Stomach smooth muscle (tissue), 2 donors: ENCODE results near the gene TTI1.
"Not testable (repeated sequence)": the region's sequence is repeated elsewhere in the genome, so short reads cannot be mapped to it uniquely, and the experiment has no call there.

Experiments used
- H3K27ac ChIP-seq: one replicate; pipeline ENCODE4 v1.7.0; 2013; ENCODE audit warnings: mild to moderate bottlenecking, low read length, inconsistent platforms
- H3K27me3 ChIP-seq, 2 donors: one replicate each; pipeline ENCODE4 v1.7.0; 2013; ENCODE audit warnings: low read length in 2 of 2; ENCODE audit not compliant: insufficient read depth in 2 of 2, control insufficient read depth in 1 of 2
- H3K36me3 ChIP-seq, 2 donors: one replicate each; pipeline ENCODE4 v1.7.0; 2013; ENCODE audit warnings: low read length in 2 of 2; ENCODE audit not compliant: control insufficient read depth in 2 of 2, insufficient read depth in 2 of 2
- H3K4me1 ChIP-seq: one replicate; pipeline ENCODE4 v1.7.0; 2013; ENCODE audit warnings: low read length; ENCODE audit not compliant: control insufficient read depth, insufficient read depth
- H3K4me3 ChIP-seq, 2 donors: one replicate each; pipeline ENCODE4 v1.7.0; 2013; ENCODE audit warnings: low read length in 2 of 2
- H3K9ac ChIP-seq, 2 donors: one replicate each; pipeline ENCODE4 v1.7.0; 2013; ENCODE audit warnings: low read length in 2 of 2, mild to moderate bottlenecking in 1 of 2
- H3K9me3 ChIP-seq, 2 donors: one replicate each; pipeline ENCODE4 v1.7.0; 2013; ENCODE audit warnings: low read length in 2 of 2; ENCODE audit not compliant: control insufficient read depth in 2 of 2
- donor health status: healthy.
- donor health status: Pancreatic carcinoma.

TTI1 gene

GRCh38 chr20:37968841-37969401 is 64.3 kb downstream of the TTI1 start:
- H3K27me3 ChIP-seq: no peaks in the 10 kb centered on the region
- no peaks in the 10 kb centered on the region for H3K9me3 ChIP-seq
- H3K4me3 ChIP-seq: no peak overlapping the region
- no peak overlapping the region for H3K27ac ChIP-seq
- H3K9ac ChIP-seq: no peak overlapping the region
- no peaks in the 10 kb centered on the region for H3K4me1 ChIP-seq
- no peaks in the 10 kb centered on the region for H3K36me3 ChIP-seq

- H3K9ac ChIP-seq, H3K27ac ChIP-seq, H3K27me3 ChIP-seq, H3K4me1 ChIP-seq, H3K9me3 ChIP-seq, H3K36me3 ChIP-seq, H3K4me3 ChIP-seq: not testable (repeated sequence)
These were observed 69.8 kb downstream of the TTI1 start for GRCh38 chr20:37963483-37963882.

GRCh38 chr20:37961066-37961465 is 72.2 kb downstream of the TTI1 start:
- no peak overlapping the region for H3K9ac ChIP-seq
- no peaks in the 10 kb centered on the region for H3K36me3 ChIP-seq
- no peak overlapping the region for H3K4me3 ChIP-seq
- no peaks in the 10 kb centered on the region for H3K4me1 ChIP-seq
- peaks cover 0 to 3% of the 10 kb centered on the region in 2 donors for H3K9me3 ChIP-seq
- peaks cover 0 to 2% of the 10 kb centered on the region in 2 donors for H3K27me3 ChIP-seq
- H3K27ac ChIP-seq: no peak overlapping the region

- Histone ChIP-seq H3K27me3 (peaks cover 0 to 2% of the 10 kb centered on the region in 2 donors), H3K4me1 (no peaks in the 10 kb centered on the region), H3K27ac (no peak overlapping the region), H3K9me3 (peaks cover 0 to 3% of the 10 kb centered on the region in 2 donors), H3K4me3 (no peak overlapping the region), H3K9ac (no peak overlapping the region), H3K36me3 (no peaks in the 10 kb centered on the region)
These were observed 74.3 kb downstream of the TTI1 start for GRCh38 chr20:37958856-37959520.

- Histone ChIP-seq H3K4me1 (no peaks in the 10 kb centered on the region), H3K4me3 (no peak overlapping the region), H3K27me3 (peaks cover 0 to 2% of the 10 kb centered on the region in 2 donors), H3K9me3 (peaks cover 0 to 3% of the 10 kb centered on the region in 2 donors), H3K9ac (no peak overlapping the region), H3K27ac (no peak overlapping the region), H3K36me3 (no peaks in the 10 kb centered on the region)
These were observed 77.1 kb downstream of the TTI1 start for GRCh38 chr20:37956107-37956585.

GRCh38 chr20:37955511-37955910 is 77.7 kb downstream of the TTI1 start:
- H3K9me3 ChIP-seq: peaks cover 0 to 3% of the 10 kb centered on the region in 2 donors
- peaks cover 0 to 2% of the 10 kb centered on the region in 2 donors for H3K27me3 ChIP-seq
- no peaks in the 10 kb centered on the region for H3K36me3 ChIP-seq
- no peaks in the 10 kb centered on the region for H3K4me1 ChIP-seq
- H3K9ac ChIP-seq: no peak overlapping the region
- H3K4me3 ChIP-seq: no peak overlapping the region
- H3K27ac ChIP-seq: no peak overlapping the region

GRCh38 chr20:37954626-37955025 is 78.6 kb downstream of the TTI1 start:
- no peak overlapping the region for H3K9ac ChIP-seq
- H3K36me3 ChIP-seq: no peaks in the 10 kb centered on the region
- no peak overlapping the region for H3K4me3 ChIP-seq
- H3K4me1 ChIP-seq: no peaks in the 10 kb centered on the region
- no peak overlapping the region for H3K27ac ChIP-seq
- H3K9me3 ChIP-seq: peaks cover 0 to 3% of the 10 kb centered on the region in 2 donors
- H3K27me3 ChIP-seq: peaks cover 0 to 2% of the 10 kb centered on the region in 2 donors

GRCh38 chr20:37954190-37954589 is 79.1 kb downstream of the TTI1 start:
- no peaks in the 10 kb centered on the region for H3K36me3 ChIP-seq
- H3K9me3 ChIP-seq: peaks cover 0 to 3% of the 10 kb centered on the region in 2 donors
- H3K27me3 ChIP-seq: peaks cover 0 to 2% of the 10 kb centered on the region in 2 donors
- H3K4me1 ChIP-seq: no peaks in the 10 kb centered on the region
- no peak overlapping the region for H3K27ac ChIP-seq
- no peak overlapping the region for H3K9ac ChIP-seq
- H3K4me3 ChIP-seq: no peak overlapping the region

- no peak overlapping the region for H3K27ac ChIP-seq
- H3K36me3 ChIP-seq: no peaks in the 10 kb centered on the region
- no peak overlapping the region for H3K4me3 ChIP-seq
- H3K9ac ChIP-seq: no peak overlapping the region
- H3K9me3 ChIP-seq: peaks cover 0 to 8% of the 10 kb centered on the region in 2 donors
- H3K4me1 ChIP-seq: no peaks in the 10 kb centered on the region
- H3K27me3 ChIP-seq: peaks cover 5 to 8% of the 10 kb centered on the region in 2 donors
These were observed 84.3 kb downstream of the TTI1 start for GRCh38 chr20:37948956-37949355.

- Histone ChIP-seq H3K27me3 (peaks cover 5 to 8% of the 10 kb centered on the region in 2 donors), H3K4me3 (no peak overlapping the region), H3K9me3 (peaks cover 0 to 8% of the 10 kb centered on the region in 2 donors), H3K36me3 (no peaks in the 10 kb centered on the region), H3K27ac (no peak overlapping the region), H3K9ac (no peak overlapping the region), H3K4me1 (no peaks in the 10 kb centered on the region)
These were observed 85.3 kb downstream of the TTI1 start for GRCh38 chr20:37947943-37948342.

- no peak overlapping the region for H3K4me3 ChIP-seq
- no peaks in the 10 kb centered on the region for H3K36me3 ChIP-seq
- H3K9ac ChIP-seq: no peak overlapping the region
- peaks cover 5 to 8% of the 10 kb centered on the region in 2 donors for H3K27me3 ChIP-seq
- no peaks in the 10 kb centered on the region for H3K4me1 ChIP-seq
- H3K9me3 ChIP-seq: peaks cover 0 to 8% of the 10 kb centered on the region in 2 donors
- no peak overlapping the region for H3K27ac ChIP-seq
These were observed 86.3 kb downstream of the TTI1 start for GRCh38 chr20:37946946-37947345.
